ENCODE data around the gene MMRN1.

MMRN1 gene

DNA sequence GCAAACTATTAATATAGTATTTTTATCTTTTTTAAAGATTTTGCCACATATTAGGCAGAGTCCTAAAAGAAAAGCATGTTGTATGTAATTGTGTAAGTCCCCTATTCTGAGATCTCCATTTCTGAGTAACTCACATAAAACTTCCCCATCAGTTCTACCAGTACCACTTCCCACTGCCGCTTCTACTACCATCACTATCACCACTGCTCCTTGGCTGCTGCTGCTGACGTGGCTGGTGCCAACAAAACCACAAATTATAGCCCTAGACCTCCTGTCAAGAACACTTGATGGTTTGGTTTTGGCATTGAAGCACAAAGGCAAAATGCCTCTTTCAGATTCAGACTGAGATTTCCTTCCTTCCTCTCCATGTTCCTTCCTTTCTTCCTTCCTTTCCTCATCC is 106.4 kb downstream of the MMRN1 start:
- no peak for DNase-seq

DNA sequence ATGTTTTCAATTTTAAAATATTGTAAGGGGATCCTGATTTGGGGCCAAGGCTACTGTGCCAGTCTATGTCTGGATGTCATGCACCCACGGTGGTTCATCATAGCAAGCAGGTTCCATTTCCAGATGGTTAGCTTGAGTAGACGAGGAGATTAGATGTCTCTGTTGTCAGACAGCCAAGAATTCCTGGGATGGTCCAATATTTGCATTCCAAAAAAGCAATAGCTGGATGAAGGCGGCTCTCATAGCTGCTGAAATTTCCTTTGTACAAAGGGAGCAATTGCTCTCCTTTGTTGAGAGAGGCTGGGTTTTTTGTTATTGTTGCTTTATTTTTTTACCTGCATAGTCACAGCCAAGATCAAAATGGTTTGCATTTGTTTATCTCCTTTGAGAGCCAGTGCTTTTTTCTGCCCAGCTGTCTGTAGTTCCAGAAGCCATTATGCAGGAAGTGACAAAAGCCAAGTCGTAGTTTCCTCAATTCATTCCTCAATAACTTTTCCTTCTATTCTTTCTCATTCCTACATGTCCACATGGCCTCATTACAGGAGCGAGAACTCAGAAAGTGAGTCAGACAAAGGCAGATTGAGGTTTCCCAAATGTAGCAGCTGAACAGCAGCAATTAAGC is 107.9 kb downstream of the MMRN1 start:
- no peak for DNase-seq
